HepG2 (cell line): ENCODE data around the gene CBFA2T2. TPM values are rescaled to one million over a fixed set of nuclear protein-coding genes. Genes with fewer than 3 reads are reported as not detected.
A peak's percentile ranks its signal among the peaks of the same experiment; 100 is the strongest.

Experiments used
- CBX5 ChIP-seq: sonication (generic); formaldehyde crosslinking; IDR thresholded peaks from 2 replicates; pipeline ENCODE4 v1.4.0; 2020; ENCODE audit warnings: missing genetic modification reagents, borderline replicate concordance
- CREBL2 ChIP-seq: sonication (generic); formaldehyde crosslinking; IDR thresholded peaks from 2 replicates; pipeline ENCODE4 v1.8.1; 2023; ENCODE audit warnings: missing genetic modification reagents, mild to moderate bottlenecking, borderline replicate concordance
- MED13 ChIP-seq: sonication (generic); formaldehyde crosslinking; IDR thresholded peaks from 2 replicates; pipeline ENCODE4 v1.5.0; 2020; ENCODE audit warnings: missing genetic modification reagents
- MED8 ChIP-seq: sonication (generic); formaldehyde crosslinking; IDR thresholded peaks from 2 replicates; pipeline ENCODE4 v1.8.1; 2023; ENCODE audit warnings: mild to moderate bottlenecking, missing genetic modification reagents; ENCODE audit not compliant: insufficient replicate concordance
- MXD3 ChIP-seq: IDR thresholded peaks from 2 replicates; pipeline ENCODE4 v1.6.1; 2016; ENCODE audit warnings: mild to moderate bottlenecking, missing biosample characterization, missing genetic modification reagents
- MZF1 ChIP-seq: sonication (generic); formaldehyde crosslinking; IDR thresholded peaks from 2 replicates; pipeline ENCODE4 v1.8.1; 2023; ENCODE audit warnings: mild to moderate bottlenecking, missing genetic modification reagents, borderline replicate concordance
- POLR2A ChIP-seq, 2 experiments: IDR thresholded peaks; 2 replicates each; pipeline ENCODE4 v1.6.1; 2011; ENCODE audit warnings: low read depth in 2 of 2, low read length in 2 of 2, mild to moderate bottlenecking in 1 of 2, moderate library complexity in 1 of 2; ENCODE audit not compliant: insufficient read depth in 1 of 2
- SSRP1 ChIP-seq: IDR thresholded peaks from 2 replicates; pipeline ENCODE4 v1.6.1; 2016; ENCODE audit warnings: control low read depth
- TIGD3 ChIP-seq: sonication (generic); formaldehyde crosslinking; IDR thresholded peaks from 2 replicates; pipeline ENCODE4 v1.5.1; 2020; ENCODE audit warnings: mild to moderate bottlenecking, missing genetic modification reagents, borderline replicate concordance
- TRAFD1 ChIP-seq: sonication (generic); formaldehyde crosslinking; IDR thresholded peaks from 2 replicates; pipeline ENCODE4 v1.5.1; 2020; ENCODE audit warnings: missing genetic modification reagents, mild to moderate bottlenecking, borderline replicate concordance
- ZNF230 ChIP-seq: sonication (generic); formaldehyde crosslinking; IDR thresholded peaks from 2 replicates; pipeline ENCODE4 v1.4.0; 2020; ENCODE audit warnings: mild to moderate bottlenecking, missing genetic modification reagents
- ZNF282 ChIP-seq: fragments of 450-650 bp; IDR thresholded peaks from 2 replicates; pipeline ENCODE4 v1.6.1; 2018; ENCODE audit not compliant: partially characterized antibody
- ZNF30 ChIP-seq: sonication (generic); formaldehyde crosslinking; IDR thresholded peaks from 2 replicates; pipeline ENCODE4 v1.5.0; 2020; ENCODE audit warnings: mild to moderate bottlenecking, missing genetic modification reagents
- ZNF430 ChIP-seq: sonication (generic); formaldehyde crosslinking; IDR thresholded peaks from 2 replicates; pipeline ENCODE4 v1.9.0; 2021; ENCODE audit warnings: mild to moderate bottlenecking, missing genetic modification reagents
- ZNF513 ChIP-seq: sonication (generic); formaldehyde crosslinking; conservative IDR thresholded peaks from 2 replicates; pipeline ENCODE4 v1.5.0; 2020; ENCODE audit warnings: missing genetic modification reagents
- ZNF605 ChIP-seq: sonication (generic); formaldehyde crosslinking; IDR thresholded peaks from 2 replicates; pipeline ENCODE4 v1.8.0; 2022; ENCODE audit warnings: mild to moderate bottlenecking, missing genetic modification reagents
- polyA plus RNA-seq, 8 experiments: library from polyadenylated mRNA; depleted of rRNA in 3 of 8; stranded (reverse) in 7 of 8; unstranded in 1 of 8; fragments of >200 nt; fragmentation: Illumina TruSeq in 4 of 8; extraction: Trizol in 4 of 8; gene quantifications; 2 replicates each; pipeline versions ENCODE4 v1.2.1 to v1.2.3, GENCODE V29; 2011 to 2016; ENCODE audit warnings: low read depth in 4 of 8, missing spikeins in 1 of 8, mixed read lengths in 1 of 8; ENCODE audit not compliant: insufficient read depth in 1 of 8
- total RNA-seq, 5 experiments: library from RNA; depleted of rRNA; stranded (reverse); fragments of >200 nt; fragmentation: Illumina TruSeq; extraction: Trizol; gene quantifications; 2 replicates each; pipeline ENCODE4 v1.2.3, GENCODE V29; 2016; ENCODE audit warnings: low read depth in 1 of 5

CBFA2T2 gene
- total and polyA plus RNA-seq, 2 of the 13 experiments (the other 11 are each of a cell fraction or from before 2014, with no cell fraction given), result 6.3 to 21.2 TPM

- TF ChIP-seq CREBL2 (CRISPR knock-in tag), result peak; percentile 41; the same call in 1 of the 2 replicates
- 0 out of 2 replicates have a peak, but pooled peaks have one; percentile 23 for TF ChIP-seq ZNF230
- 0 out of 2 replicates have a peak, but pooled peaks have one; percentile 13 for TF ChIP-seq ZNF605
- TF ChIP-seq MED8, result peak; percentile 33
- TF ChIP-seq MXD3, result 0 out of 2 replicates have a peak, but pooled peaks have one; percentile 21
- peak; percentile 82; the same call in 1 of the 2 replicates for TF ChIP-seq ZNF30 (CRISPR knock-in tag)
- 0 out of 2 replicates have a peak, but pooled peaks have one; percentile 15 for TF ChIP-seq MZF1 (CRISPR knock-in tag)
- TF ChIP-seq SSRP1, result peak; percentile 45
- no peak; a peak in 1 of 4 replicates for TF ChIP-seq POLR2A (IDR thresholded peaks at IDR 0.05; ENCODE audit: insufficient read depth in 1 of 2, low read depth in 2 of 2, low read length in 2 of 2)
- no peak for TF ChIP-seq MED13
- TF ChIP-seq CBX5 (CRISPR knock-in tag), result peak; percentile 64; the same call in 1 of the 2 replicates
- TF ChIP-seq ZNF282, result no peak
- TF ChIP-seq ZNF513 (CRISPR knock-in tag), result 0 out of 2 replicates have a peak, but pooled peaks have one; percentile 97
- TF ChIP-seq TRAFD1 (CRISPR knock-in tag), result peak; percentile 6; the same call in 1 of the 2 replicates
- TF ChIP-seq TIGD3 (CRISPR knock-in tag), result no peak
- TF ChIP-seq ZNF430 (CRISPR knock-in tag), result 0 out of 2 replicates have a peak, but pooled peaks have one; percentile 6
Measured at GRCh38 chr20:33664085-33664761, 174.3 kb downstream of the CBFA2T2 start (continued).
